Left ventricle myocardium inferior (tissue), 1 donor: ENCODE data around the gene C11orf68. TPM values are rescaled to one million over a fixed set of nuclear protein-coding genes. Genes with fewer than 3 reads are reported as not detected.

Experiments
- DNase-seq: peaks from one replicate; pipeline ENCODE4 v3.0.0-alpha.2; 2020
- H3K27ac ChIP-seq: fragments of 200-600 bp; replicated peaks from 2 replicates; pipeline ENCODE4 v1.8.0; 2021
- H3K27me3 ChIP-seq: fragments of 200-600 bp; 2 replicates; pipeline ENCODE4 v1.8.0; 2021; ENCODE audit warnings: low read depth
- H3K36me3 ChIP-seq: fragments of 200-600 bp; 2 replicates; pipeline ENCODE4 v1.8.0; 2021
- H3K4me1 ChIP-seq: fragments of 200-600 bp; 2 replicates; pipeline ENCODE4 v1.8.0; 2021
- H3K4me3 ChIP-seq: fragments of 200-600 bp; 2 replicates; pipeline ENCODE4 v1.8.0; 2021; ENCODE audit warnings: mild to moderate bottlenecking, moderate library complexity
- H3K9me3 ChIP-seq: fragments of 200-600 bp; replicated peaks from 2 replicates; pipeline ENCODE4 v1.8.0; 2021
- CTCF ChIP-seq: fragments of 200-600 bp; IDR thresholded peaks from 2 replicates; pipeline ENCODE4 v1.8.0; 2021; ENCODE audit warnings: antibody characterized with exemption, mild to moderate bottlenecking, borderline replicate concordance
- intact Hi-C: fragments of 100-400 bp; cut with micrococcal nuclease; formaldehyde crosslinking; loops from one replicate; pipeline ENCODE4 v1.11.0; 2022
- total RNA-seq: library from RNA; stranded (reverse); fragmentation: NEBNext Ultra II Directional; extraction: Animal tissue kit (Norgen Biotek cat#: 25700); gene quantifications from one replicate; pipeline ENCODE4 v1.2.1, GENCODE V29; 2021
- donor health status: DM: no; HTN: yes; CAD: no; lungs with severe emphysema.

Gene C11orf68
- total RNA-seq, 1 donor from 2014 or later = 37.3 TPM

GRCh38 chr11:65961267-65962140 lies 42.6 kb upstream of the C11orf68 start, which contains the start of gene SART1:
TSS of gene SART1 (plus strand) at chr11:65961734. CDS start at chr11:65961781, 47 bp downstream.
- H3K4me1 ChIP-seq = peaks cover 38% of the 10 kb centered on the region
- peaks cover 2% of the 10 kb centered on the region for H3K27me3 ChIP-seq
- peaks cover 29% of the 10 kb centered on the region for H3K36me3 ChIP-seq
- TF ChIP-seq CTCF = no peak
- H3K4me3 ChIP-seq = peak within 1 kb of the TSS; percentile 84
- H3K27ac ChIP-seq = peak within 1 kb of the TSS; percentile 88
- intact Hi-C loops = no loop called here
- no peaks in the 10 kb centered on the region for H3K9me3 ChIP-seq
- peak; percentile 98 for DNase-seq

- Histone ChIP-seq H3K9me3 (no peaks in the 10 kb centered on the region), H3K4me1 (peaks cover 38% of the 10 kb centered on the region), H3K27ac (peak overlapping the region; percentile 88), H3K4me3 (peak overlapping the region; percentile 84), H3K36me3 (peaks cover 22% of the 10 kb centered on the region), H3K27me3 (peaks cover 9% of the 10 kb centered on the region)
- intact Hi-C loops = no loop called here
- no peak for TF ChIP-seq CTCF
- no peak for DNase-seq
These were observed 42.0 kb upstream of the C11orf68 start for GRCh38 chr11:65960824-65961266.

GRCh38 chr11:65958774-65959420 lies 40.0 kb upstream of the C11orf68 start:
- H3K36me3 ChIP-seq = peaks cover 3% of the 10 kb centered on the region
- DNase-seq = no peak
- no peak overlapping the region for H3K27ac ChIP-seq
- no peak overlapping the region for H3K4me3 ChIP-seq
- H3K9me3 ChIP-seq = no peaks in the 10 kb centered on the region
- peaks cover 30% of the 10 kb centered on the region for H3K4me1 ChIP-seq
- peaks cover 27% of the 10 kb centered on the region for H3K27me3 ChIP-seq
- intact Hi-C loops = no loop called here
- no peak for TF ChIP-seq CTCF

- peaks cover 33% of the 10 kb centered on the region for H3K27me3 ChIP-seq
- H3K4me3 ChIP-seq = no peak overlapping the region
These were observed 39.4 kb upstream of the C11orf68 start for GRCh38 chr11:65958291-65958690.

GRCh38 chr11:65954771-65955170 lies 35.9 kb upstream of the C11orf68 start:
- TF ChIP-seq CTCF = no peak
- no peak overlapping the region for H3K27ac ChIP-seq
- no peak for DNase-seq
- no peaks in the 10 kb centered on the region for H3K9me3 ChIP-seq
- intact Hi-C loops = no loop called here
- H3K36me3 ChIP-seq = no peaks in the 10 kb centered on the region
- H3K4me1 ChIP-seq = no peaks in the 10 kb centered on the region
- no peak overlapping the region for H3K4me3 ChIP-seq
- peaks cover 43% of the 10 kb centered on the region for H3K27me3 ChIP-seq

More at GRCh38 chr11:65958291-65958690, 39.4 kb upstream of the C11orf68 start:
- intact Hi-C loops = no loop called here
- Histone ChIP-seq H3K9me3 (no peaks in the 10 kb centered on the region), H3K27ac (no peak overlapping the region), H3K4me1 (peaks cover 24% of the 10 kb centered on the region), H3K36me3 (no peaks in the 10 kb centered on the region)
- DNase-seq = no peak
- no peak for TF ChIP-seq CTCF
